HG03060 (cell line): ENCODE results near the gene NEXN.

ENCODE experiments used
- ATAC-seq: cut with Tn5 transposase; IDR thresholded peaks from one replicate; pipeline ENCODE4 v1.9.1; 2021; ENCODE audit warnings: low read depth, moderate number of reproducible peaks; ENCODE audit not compliant: unreplicated experiment

Gene NEXN

DNA sequence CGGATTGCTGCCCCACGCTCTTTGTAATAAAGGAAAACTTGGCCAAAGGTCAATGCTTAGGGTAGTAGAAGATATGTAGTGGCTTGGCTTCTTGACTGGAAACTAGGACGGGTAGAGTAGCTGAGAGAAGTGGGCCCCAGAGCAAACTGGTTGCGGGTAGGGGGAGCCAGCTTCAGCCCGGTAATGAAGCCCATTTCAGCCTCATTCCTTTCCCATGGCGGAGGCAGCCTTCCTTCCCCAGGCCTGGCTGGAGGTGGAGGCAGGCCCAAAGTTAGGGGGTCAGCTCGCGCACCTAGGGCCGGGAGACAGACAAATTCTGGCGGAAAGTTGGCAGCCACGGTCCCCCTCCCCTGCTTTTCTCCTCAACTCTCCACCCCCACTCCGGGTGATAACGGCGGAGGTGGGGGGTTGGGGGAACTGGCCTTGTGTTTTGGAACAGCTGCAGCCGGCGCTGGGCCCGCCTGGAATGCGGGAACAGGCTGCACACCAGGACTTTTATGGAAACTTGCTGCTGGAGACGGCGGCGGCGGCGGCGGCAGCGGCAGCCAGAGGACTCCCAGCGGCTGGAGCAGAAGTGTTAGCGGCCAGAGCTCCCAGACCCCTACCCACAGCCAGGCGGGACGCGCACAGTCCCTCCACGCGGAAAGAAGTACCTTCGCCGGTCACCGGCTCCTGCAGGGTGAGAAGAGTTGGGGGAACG lies at the start of gene NEXN:
TSS of gene NEXN (plus strand) at position 544 of the 700 bp plus-strand sequence. CDS start 27,483 bp downstream, outside the sequence.
- ATAC-seq: no peak

DNA sequence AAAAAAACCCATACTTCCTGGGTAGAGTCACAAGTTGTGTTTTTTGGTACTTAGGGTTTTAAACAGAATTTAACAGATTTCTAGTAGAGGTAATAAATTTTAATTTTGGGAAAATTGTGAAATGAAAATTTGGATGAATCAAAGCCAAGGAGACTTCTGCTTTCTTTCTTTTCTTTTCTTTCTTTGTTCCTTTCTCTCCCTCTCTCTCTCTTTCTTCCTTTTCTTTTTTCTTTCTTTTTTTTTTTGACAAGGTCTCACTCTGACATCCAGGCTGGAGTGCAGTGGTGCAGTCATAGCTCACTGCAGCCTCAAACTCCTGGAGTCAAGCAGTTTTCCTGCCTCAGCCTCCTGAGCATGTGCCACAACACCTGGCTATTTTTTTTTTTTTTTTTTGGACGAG lies 46.9 kb upstream of the NEXN start:
- no peak for ATAC-seq

DNA sequence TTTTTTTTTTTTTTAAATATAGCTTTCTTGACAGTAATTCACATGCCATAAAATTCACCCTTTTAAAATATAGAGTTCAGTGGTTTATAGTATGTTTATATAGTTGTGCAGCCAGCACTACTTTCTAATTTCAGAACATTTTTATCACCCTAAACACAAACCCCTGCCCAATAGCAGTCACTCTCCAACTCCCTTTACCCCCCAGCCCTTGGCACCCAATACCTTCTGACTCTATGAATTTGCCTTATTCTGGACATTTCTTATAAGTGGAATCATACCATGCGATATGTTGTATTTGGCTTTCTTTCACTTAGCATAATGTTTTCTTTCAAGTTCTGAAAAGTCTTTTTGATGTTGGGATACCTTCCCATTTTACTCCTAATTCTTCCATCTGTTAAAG lies 42.5 kb upstream of the NEXN start:
- no peak for ATAC-seq

DNA sequence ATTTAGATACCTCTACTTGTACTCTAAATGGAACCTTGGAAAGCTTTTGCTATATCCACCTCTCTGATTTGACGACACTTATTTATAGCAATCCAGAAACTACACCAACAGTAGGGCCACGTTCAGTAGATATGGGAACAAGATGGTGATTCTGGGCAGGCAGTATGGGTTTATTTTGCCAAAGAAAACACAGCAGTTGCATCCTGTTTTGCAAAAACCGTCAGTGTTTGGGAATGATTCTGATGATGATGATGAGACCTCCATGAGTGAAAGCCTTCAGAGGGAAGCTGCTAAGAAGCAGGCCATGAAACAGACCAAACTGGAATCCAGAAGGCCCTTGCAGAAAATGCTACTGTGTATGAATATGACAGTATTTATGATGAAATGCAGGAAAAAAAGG lies 41.5 kb upstream of the NEXN start:
- no peak for ATAC-seq

DNA sequence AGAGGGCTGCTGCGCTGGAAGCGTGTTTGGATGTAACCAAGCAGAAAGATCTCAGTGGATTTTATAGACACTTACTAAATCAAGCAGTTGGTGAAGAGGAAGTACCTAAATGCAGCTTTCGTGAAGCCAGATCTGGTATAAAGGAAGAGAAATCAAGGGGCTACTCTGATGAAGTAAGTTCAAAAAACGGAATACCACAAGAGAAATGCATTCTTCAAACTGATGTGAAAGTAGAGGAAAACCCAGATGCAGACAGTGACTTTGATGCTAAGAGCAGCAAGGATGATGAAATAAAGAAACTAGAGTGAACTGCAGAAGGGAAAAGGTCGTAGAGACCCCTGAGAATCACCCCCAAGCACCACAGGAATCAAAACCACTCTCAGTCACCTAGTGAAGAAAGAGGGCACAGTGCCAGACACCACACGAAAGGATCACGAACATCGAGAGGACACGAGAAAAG lies 40.8 kb upstream of the NEXN start:
- no peak for ATAC-seq

DNA sequence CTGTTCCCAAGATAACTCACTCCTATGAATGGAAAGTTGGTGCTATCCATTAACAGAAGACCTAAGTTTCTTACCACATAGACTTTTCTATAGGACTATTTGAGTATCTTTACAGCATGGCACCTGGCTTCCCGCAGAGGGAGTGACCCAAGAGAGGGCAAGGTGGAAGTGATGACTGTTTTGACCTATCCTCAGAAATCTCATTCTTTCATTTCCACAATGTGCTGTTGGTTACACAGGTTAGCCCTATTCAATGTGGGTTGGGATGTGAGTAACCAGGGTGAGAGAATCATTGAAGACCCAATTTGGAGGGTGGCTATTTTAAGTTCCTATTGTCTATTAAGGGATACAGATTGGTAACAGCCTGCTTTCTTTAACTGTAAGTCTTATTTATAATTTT lies 38.3 kb upstream of the NEXN start:
- no peak for ATAC-seq

DNA sequence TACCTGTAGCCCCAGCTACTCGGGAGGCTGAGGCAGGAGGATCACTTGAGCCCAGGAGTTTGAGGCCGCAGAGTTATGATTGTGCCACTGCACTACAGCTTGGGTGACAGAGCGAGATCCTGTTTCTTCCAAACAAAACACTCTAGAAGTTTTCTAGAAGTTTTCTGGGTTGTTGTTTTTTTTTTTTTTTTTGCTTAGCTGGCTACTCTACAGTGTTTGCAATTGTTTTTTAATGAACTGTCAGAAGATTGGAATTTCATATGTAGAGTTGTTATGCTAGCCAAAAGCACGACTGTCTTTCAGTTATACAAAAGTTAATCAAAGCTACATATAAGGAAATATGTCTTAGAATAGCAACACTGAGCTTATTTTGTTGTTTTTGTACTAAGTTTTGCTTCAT lies 30.9 kb upstream of the NEXN start:
- no peak for ATAC-seq

DNA sequence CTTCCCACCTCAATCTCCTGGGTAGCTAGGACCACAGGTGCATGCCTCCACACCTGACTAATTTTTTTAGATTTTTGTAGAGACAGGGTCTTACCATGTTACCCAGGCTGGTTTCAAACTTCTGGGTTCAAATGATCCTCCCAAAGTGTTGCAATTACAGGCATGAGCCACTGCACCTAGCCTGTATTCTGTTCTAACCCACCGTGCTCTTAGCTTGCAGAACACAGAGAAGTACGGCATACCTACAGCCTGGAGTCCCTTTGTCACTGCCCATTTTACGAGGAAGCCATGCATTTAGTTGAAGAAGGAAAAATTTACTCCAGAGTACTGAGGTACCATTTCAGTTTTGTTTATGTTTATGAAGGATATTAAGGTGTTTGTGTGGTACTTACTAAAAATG lies 29.7 kb upstream of the NEXN start:
- no peak for ATAC-seq

DNA sequence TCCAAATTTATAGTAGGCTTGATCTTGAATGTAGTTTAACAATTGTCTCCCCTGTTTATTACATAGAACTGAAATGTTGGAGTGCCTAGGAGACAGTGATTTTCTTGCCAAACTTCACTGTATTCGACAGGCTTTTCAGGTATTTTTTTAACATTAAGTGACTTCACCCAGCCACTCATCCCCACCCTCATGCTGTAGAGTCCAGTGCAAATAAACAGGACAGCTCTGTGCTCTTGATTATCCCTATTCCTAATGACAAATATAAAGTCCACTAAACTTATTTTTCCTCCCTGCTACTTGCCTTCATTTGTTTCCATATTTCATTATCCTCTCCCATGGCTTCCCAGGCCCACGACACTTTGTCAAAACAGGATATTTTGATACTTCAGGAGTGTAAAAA lies 29.2 kb upstream of the NEXN start:
- no peak for ATAC-seq

DNA sequence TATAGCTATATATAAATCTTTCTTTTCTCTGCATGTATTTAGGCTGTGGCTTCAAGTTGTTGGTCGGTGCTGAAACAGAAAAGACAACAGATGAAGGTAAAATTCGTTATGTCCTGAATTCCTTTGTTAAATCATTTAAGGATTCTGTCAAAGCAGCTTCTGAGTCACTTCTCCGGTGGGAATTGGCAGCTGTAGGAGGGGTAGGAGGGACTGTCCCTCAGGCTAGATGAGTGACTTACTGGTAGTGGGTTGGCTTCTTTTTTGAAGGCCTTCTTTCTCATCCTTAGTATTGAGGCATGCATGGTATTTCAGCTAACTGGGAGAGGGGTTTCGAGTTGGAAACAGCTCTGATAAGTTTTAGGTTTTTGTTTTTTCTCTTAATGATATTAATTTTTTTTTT lies 22.1 kb upstream of the NEXN start:
- no peak for ATAC-seq

DNA sequence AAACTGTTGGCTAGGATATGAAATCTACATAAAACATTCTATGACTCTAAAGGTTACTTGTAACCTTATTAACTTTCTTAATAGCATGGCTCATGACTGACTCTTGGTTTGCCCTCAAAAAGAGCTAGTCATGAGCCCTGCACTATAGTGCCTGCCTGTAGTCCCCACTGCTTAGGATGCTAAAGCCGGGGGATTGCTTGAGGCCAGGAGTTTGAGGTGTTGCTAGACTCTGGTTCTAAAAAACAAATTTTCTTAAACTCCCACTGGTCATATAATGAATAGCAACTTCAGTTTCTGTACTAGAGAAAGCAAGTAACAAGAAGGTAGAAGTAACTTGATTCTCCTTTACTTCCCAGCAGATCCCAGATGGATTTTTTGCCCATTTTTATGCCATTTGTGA lies 15.8 kb upstream of the NEXN start:
- no peak for ATAC-seq

DNA sequence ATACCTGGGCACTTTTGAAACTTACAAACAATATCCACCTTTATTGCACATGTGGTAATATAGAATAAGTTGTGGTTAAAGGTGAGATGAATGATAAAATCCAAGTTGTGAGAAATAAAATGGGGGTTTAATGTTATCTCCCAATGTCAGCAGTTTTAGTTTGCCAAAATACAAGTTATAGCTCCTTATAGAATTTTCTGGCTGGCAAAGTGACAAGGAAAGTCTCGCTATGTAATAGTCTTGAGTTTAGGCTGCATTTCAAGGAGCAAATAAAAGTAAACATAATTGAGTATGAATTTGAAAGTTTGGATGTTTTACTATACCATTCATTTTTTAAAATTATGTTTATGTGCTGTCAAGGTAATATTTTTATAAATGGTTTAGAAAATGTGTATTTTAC lies 15.0 kb upstream of the NEXN start:
- ATAC-seq: no peak

DNA sequence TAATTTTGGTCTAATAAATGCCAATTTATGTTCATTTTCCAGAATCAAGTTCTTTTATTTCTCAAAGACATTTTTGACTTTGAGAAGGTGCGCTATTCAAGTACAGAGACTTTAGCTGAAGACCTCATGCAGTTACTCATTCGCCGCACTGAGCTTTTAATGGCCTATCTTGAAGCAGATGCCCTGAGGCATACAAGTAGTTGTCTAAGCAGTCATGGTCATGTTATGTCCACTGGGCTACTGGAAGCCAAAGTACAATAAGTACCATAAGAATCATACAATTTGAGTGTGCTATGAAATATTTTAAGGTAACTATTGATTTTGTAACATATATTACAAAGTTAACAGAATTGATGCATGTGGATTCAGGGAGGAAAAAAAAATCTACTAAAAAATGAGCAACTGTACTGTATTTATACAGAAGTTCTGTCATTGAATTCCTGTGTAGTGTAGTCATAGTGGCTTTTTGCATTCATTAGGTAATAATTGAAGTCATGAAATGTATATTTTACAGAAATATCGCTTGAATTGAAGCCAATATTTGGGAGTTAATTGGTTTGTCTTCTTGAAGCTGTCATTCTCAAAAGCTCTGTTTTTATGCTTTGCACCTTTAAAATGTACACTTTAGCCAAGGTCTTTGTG lies 13.5 kb upstream of the NEXN start:
- no peak for ATAC-seq

DNA sequence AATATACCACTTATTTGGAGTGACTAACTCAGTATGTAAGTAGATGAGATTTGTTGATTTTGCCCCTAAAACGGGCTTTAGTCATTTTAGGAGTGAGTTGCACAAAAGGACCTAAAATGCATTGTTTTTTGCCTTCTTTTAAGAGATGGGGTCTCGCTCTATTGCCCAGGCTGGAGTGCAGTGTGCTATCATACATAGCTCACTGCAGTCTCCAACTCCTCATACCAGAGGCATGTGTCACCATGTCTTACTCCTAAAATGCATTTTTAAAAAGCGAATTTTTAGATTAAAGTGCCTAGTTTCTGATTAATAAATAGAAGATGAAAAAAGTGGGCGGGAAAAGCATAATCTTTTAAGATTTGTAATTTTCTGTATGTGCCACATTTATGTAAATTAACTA lies 11.5 kb upstream of the NEXN start:
- ATAC-seq: no peak

DNA sequence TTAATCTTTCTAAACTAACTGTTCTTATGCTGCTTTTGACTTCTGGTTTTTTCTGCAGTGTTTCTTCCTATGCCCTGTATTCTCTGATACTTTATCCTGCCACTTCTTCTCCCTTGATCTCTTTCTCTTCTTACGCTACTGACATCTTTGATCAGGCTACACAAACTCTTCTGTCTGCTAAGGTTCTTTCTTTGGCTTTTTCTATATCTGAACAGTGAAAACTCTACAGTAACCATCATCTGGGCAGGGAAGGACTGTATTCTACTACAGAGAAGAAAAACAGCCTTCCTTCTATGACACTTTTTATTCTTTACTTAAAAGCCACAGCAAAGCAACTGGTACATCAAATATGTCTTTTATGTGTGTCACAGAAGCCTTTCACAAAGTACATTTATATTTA lies 7.4 kb upstream of the NEXN start:
- no peak for ATAC-seq

DNA sequence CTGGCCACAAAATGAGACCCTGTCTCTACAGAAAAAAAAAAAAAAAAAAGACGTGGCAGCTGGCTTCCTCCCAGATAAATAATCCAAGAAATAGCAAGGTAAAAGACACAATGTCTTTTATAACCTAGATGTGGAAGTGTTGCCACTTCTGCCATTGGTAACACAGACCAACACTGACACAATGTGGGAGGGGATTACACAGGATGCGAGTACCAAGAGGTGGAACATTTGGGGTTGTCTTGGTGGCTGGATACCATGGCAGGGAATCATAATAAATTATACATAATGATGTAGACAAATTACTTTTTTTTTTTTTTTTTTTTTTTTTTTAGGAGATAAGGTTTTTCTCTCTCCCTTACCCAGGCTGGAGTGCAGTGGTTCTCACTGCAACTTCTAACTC lies 6.0 kb upstream of the NEXN start:
- ATAC-seq: no peak

DNA sequence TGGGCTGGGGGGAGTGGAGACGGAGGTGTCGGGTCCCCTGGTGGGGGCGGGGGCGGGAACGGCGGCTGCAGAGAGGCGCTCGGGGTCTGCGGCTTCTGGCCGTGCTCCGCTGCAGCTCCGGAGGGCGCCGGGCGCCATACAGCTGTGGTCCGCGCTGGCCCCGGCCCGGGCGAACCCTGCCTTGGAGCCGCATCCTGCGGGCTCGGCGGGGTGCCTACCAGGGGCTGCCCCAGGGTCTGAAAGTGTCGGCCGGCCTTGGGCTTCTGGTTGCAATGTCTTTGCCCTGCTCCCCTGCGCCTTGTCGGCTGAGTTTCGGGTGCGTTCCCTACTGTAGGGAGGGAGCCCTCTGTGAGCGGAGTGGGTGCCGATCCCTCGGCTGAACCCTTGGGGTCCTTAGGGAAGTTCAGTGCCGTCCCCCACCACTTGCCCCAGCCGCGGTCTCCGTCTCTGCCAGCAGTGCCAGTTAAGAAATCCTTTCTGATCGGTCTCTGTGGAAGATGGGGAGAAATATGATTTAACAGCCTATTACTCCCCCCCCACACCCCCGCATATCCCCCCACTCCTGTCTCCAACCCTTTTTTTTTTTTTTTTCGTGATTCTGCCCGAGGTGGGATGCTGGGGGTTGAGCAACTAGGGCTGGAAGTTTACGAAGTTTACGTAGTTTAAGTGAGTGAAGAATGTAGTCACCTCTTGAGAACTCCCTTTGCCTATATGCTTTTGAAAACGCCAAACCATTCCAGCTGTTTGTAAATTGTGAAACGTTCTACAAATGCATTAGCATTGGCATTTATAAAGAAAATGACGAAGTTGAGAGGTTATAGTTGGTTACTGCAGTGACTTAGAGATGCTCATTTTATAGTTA lies 588 bp downstream of the NEXN start:
- no peak for ATAC-seq

DNA sequence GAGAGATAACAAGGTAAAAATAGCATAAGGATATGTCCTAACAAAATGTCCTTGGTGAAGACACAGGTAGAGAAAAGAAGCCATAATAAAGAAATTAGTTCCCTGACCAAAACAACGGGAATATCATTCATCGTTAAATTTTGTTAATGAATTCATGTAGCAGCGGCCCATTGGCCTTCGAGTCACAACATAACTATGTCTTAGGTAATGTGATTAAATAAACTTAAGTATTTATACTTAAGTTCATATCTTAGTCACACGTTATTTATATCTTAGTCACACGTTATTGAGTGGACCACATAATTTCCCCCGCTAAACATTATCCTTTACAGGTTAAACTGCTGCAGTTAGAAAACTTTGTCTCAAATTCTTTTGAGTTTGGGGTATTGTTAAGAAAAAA lies 1.2 kb downstream of the NEXN start:
- no peak for ATAC-seq

DNA sequence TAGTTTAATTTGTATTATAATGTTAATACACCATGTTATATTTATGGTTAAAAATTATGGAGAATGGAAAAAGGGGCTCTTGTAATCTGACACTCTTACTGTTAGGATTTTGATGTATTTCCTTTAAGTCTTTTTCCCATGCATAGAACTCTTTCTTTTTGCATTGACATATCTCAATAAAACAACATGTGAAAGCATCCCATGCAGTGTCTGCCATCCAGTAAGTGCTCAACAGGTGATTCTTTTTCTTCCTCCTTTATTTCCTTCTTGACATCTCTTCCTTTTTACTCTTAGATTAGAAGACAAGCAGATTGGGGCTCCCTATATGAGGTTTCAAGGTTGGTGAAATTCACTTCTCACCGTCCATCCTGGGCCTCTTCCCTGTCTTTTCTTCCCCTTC lies 2.8 kb downstream of the NEXN start:
- no peak for ATAC-seq

DNA sequence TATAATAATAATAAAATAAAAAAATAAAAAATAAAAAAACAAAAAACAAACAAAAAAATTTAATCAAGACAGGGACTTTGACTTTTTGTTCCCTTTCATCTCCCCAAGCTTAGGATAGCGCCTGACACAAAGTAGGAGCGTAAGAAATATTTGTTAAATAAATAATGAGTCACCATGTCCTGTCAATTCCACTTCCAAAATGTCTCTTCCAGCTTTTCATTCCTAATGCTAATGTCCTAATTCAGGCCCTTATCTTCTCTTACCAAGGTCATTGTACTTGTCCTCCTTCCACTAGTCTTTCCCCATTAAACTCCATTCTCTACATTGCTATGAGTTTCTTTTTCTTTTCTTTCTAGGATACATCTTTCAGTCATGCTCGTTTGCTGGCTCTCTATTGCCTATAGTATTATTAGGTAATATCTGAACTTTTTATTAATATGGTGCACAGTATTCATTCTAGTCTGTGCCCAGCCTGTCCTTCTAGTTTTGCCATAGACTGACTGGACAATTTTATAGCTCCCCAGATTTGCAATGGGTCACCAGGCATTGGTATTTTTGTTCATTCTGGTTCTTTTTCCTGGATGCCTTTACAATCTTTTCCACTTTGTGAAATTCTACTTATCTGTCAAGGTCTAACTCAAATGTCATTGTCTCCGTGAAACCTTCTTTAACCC lies 11.4 kb downstream of the NEXN start:
- ATAC-seq: no peak

DNA sequence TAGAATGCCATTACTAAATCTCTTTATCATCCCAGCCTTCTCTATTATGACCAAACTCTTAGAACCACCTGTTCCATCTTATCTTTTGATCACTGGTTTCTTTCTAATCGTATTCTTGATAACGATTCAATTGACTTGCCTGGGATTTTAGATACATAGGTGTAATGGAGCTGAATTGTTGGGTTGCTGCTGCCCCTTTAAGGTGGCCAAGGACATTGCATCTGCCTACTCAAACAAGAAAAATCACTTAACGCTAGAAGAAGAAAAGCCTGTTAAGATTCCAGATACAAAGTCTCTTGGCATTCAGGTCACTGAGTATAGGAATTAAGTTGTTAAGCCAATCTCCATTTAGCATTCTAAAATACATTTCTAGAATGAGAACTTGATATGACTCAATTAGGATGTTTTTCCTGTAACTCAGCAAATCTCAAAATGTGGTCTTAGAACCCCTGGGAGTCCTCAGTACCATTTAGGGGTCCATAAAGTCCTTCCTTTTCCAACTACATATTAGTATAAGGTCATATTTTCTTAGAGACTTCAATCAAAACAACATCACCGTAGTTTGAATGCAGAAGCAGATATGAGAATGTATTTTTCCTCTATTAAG lies 12.4 kb downstream of the NEXN start:
- ATAC-seq: no peak
